ENCODE measurements around the gene C1QTNF5. TPM values are rescaled to one million over a fixed set of nuclear protein-coding genes. Genes with fewer than 3 reads are reported as not detected.

C1QTNF5 gene
- total and polyA plus RNA-seq, 2 experiments from 2014 or later: 13.7 to 18.0 TPM

GRCh38 chr11:119347940-119348605, 7.4 kb upstream of the C1QTNF5 start:
- no peaks in the 10 kb centered on the region for H3K36me3 ChIP-seq (replicated peaks; ENCODE audit: insufficient read depth, low read depth)
- TF ChIP-seq EZH2phosphoT487 (IDR thresholded peaks at IDR 0.05; ENCODE audit: low read depth, severe bottlenecking, unreplicated experiment): no peak
- TF ChIP-seq, protein P1, sequence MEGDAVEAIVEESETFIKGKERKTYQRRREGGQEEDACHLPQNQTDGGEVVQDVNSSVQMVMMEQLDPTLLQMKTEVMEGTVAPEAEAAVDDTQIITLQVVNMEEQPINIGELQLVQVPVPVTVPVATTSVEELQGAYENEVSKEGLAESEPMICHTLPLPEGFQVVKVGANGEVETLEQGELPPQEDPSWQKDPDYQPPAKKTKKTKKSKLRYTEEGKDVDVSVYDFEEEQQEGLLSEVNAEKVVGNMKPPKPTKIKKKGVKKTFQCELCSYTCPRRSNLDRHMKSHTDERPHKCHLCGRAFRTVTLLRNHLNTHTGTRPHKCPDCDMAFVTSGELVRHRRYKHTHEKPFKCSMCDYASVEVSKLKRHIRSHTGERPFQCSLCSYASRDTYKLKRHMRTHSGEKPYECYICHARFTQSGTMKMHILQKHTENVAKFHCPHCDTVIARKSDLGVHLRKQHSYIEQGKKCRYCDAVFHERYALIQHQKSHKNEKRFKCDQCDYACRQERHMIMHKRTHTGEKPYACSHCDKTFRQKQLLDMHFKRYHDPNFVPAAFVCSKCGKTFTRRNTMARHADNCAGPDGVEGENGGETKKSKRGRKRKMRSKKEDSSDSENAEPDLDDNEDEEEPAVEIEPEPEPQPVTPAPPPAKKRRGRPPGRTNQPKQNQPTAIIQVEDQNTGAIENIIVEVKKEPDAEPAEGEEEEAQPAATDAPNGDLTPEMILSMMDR (IDR thresholded peaks at IDR 0.05; ENCODE audit: poor library complexity): no peak
- no peak for TF ChIP-seq EZH2 (IDR thresholded peaks at IDR 0.05; ENCODE audit: borderline replicate concordance)
- peaks cover under 1% of the 10 kb centered on the region for H3K4me1 ChIP-seq (ENCODE audit: insufficient read depth)
- H3K27me3 ChIP-seq: peaks cover 7% of the 10 kb centered on the region
- H3K4me2 ChIP-seq: no peak overlapping the region
- H3K4me3 ChIP-seq: no peak overlapping the region
- no peaks in the 10 kb centered on the region for H3K9me3 ChIP-seq (ENCODE audit: low read depth)
- no peak overlapping the region for H2AFZ ChIP-seq
- WGBS (ENCODE audit: low lambda C conversion rate, missing lambda C conversion rate): 69% methylated on average over 16 of the region's 16 CpGs
- no peak overlapping the region for H3K27ac ChIP-seq
- no peaks in the 10 kb centered on the region for H3K9me2 ChIP-seq (replicated peaks; ENCODE audit: insufficient read depth)
- no peaks in the 10 kb centered on the region for H3K79me2 ChIP-seq
- H4K20me1 ChIP-seq (ENCODE audit: insufficient read depth, poor library complexity, severe bottlenecking): no peaks in the 10 kb centered on the region
- no peak for DNase-seq (ENCODE audit: low spot score)

DNA sequence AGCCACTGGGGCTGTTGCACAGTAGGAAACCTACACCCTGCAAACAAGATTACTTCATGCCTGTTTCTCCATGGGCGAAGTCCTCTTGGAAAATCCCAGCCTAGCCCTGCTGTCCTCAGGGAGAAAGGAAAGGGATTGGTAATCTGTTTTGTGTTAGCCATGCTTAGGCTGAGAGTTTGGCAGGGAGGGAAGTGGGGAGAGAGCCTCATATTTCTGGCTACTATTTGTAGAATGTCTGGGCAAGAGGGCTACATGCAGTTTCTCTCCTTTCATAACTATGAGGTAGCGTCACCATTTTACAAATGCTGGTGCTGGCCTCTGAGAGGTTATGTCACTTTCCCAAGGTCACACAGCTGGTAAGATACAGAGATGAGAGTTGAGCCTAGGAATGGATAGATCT, 6.6 kb upstream of the C1QTNF5 start:
- H3K27ac ChIP-seq: no peak overlapping the region
- no peaks in the 10 kb centered on the region for H4K20me1 ChIP-seq (ENCODE audit: insufficient read depth, poor library complexity, severe bottlenecking)
- TF ChIP-seq EZH2 (IDR thresholded peaks at IDR 0.05; ENCODE audit: borderline replicate concordance) (no peak), EZH2phosphoT487 (IDR thresholded peaks at IDR 0.05; ENCODE audit: low read depth, severe bottlenecking, unreplicated experiment) (no peak)
- TF ChIP-seq, protein P1 (IDR thresholded peaks at IDR 0.05; ENCODE audit: poor library complexity): no peak
- no peaks in the 10 kb centered on the region for H3K9me2 ChIP-seq (replicated peaks; ENCODE audit: insufficient read depth)
- 86% methylated on average over 2 of the region's 2 CpGs for WGBS (ENCODE audit: low lambda C conversion rate, missing lambda C conversion rate)
- H3K4me2 ChIP-seq: no peak overlapping the region
- H3K36me3 ChIP-seq (replicated peaks; ENCODE audit: insufficient read depth, low read depth): no peaks in the 10 kb centered on the region
- no peaks in the 10 kb centered on the region for H3K79me2 ChIP-seq
- H3K4me1 ChIP-seq (ENCODE audit: insufficient read depth): no peaks in the 10 kb centered on the region
- H3K27me3 ChIP-seq: peaks cover 13% of the 10 kb centered on the region
- no peak overlapping the region for H3K4me3 ChIP-seq
- no peak for DNase-seq (ENCODE audit: low spot score)
- H3K9me3 ChIP-seq (ENCODE audit: low read depth): no peaks in the 10 kb centered on the region
- H2AFZ ChIP-seq: no peak overlapping the region

DNA sequence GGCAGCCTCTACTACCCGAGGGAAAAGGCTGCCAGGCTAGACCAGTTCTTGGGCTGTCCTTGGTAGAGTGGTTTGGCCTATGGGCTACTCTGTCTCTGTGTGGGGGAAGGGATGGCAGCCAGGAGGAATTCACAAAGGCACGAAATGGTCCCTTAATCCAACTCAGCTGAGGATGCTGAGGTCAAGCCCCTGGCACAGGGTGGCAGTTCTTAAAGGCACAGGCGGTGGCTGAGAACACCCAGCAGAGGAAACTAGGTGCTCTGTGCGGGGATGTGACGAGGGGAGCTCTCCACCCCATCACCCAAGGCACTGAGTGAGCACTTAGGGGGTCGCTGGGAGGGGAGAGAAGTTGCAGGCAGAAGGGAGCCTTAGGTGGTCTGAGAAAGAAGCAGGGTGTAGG, 5.9 kb upstream of the C1QTNF5 start, which contains the start of gene MFRP:
Gene MFRP (minus strand): TSS at position 101 of the 400 bp plus-strand sequence. CDS start 192 bp downstream, outside the sequence.
- H3K9me2 ChIP-seq (replicated peaks; ENCODE audit: insufficient read depth): no peaks in the 10 kb centered on the region
- DNase-seq (ENCODE audit: low spot score): no peak
- H3K27me3 ChIP-seq: peaks cover 13% of the 10 kb centered on the region
- no peaks in the 10 kb centered on the region for H3K36me3 ChIP-seq (replicated peaks; ENCODE audit: insufficient read depth, low read depth)
- H3K9me3 ChIP-seq (ENCODE audit: low read depth): no peaks in the 10 kb centered on the region
- H3K4me1 ChIP-seq (ENCODE audit: insufficient read depth): no peaks in the 10 kb centered on the region
- no peak within 1 kb of the TSS for H3K4me3 ChIP-seq
- no peaks in the 10 kb centered on the region for H4K20me1 ChIP-seq (ENCODE audit: insufficient read depth, poor library complexity, severe bottlenecking)
- no peaks in the 10 kb centered on the region for H3K79me2 ChIP-seq
- TF ChIP-seq, protein P1 (IDR thresholded peaks at IDR 0.05; ENCODE audit: poor library complexity): no peak
- no peak for TF ChIP-seq EZH2phosphoT487 (IDR thresholded peaks at IDR 0.05; ENCODE audit: low read depth, severe bottlenecking, unreplicated experiment)
- no peak for TF ChIP-seq EZH2 (IDR thresholded peaks at IDR 0.05; ENCODE audit: borderline replicate concordance)
- H3K27ac ChIP-seq: no peak within 1 kb of the TSS
- no peak within 1 kb of the TSS for H3K4me2 ChIP-seq
- 65% methylated on average over 6 of the region's 6 CpGs for WGBS (ENCODE audit: low lambda C conversion rate, missing lambda C conversion rate)
- H2AFZ ChIP-seq: no peak within 1 kb of the TSS

Data from hepatocyte (in vitro differentiated cells).